ENCODE measurements around the gene TMEM88.
A peak's percentile ranks its signal among the peaks of the same experiment; 100 is the strongest.

TMEM88 gene

DNA sequence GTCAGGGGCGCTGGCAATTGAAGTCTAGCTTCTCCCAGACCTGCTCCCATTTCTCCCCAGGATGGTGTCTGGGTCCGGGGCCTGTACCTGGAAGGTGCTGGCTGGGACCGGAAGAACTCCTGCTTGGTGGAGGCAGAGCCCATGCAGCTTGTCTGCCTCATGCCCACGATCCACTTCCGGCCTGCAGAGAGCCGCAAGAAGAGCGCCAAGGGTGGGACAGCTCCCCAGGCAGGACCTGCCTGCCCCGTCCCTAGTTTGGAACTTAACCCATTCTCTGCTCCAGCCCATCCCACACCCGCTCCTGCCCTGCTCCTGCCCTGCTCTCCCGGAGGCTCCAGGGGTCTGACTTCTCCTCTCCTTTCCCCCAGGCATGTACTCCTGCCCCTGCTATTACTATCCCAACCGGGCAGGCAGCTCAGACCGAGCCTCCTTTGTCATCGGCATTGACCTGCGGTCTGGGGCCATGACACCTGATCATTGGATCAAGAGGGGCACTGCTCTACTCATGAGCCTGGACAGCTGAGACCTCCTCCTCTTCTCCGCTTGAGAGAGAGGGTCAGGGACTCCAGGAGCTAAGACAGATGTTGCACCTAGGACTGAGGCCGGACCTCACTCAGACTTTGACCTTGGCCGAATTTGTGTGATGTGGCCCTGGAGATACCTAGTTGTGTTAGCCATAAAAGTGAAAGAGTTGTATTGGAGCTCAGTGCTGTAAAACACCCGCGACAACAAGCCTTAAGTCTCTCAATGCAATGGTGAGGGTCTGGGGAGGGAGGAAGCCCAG is 21.7 kb upstream of the TMEM88 start:
- DNase-seq (ENCODE audit: low read depth): no peak

DNA sequence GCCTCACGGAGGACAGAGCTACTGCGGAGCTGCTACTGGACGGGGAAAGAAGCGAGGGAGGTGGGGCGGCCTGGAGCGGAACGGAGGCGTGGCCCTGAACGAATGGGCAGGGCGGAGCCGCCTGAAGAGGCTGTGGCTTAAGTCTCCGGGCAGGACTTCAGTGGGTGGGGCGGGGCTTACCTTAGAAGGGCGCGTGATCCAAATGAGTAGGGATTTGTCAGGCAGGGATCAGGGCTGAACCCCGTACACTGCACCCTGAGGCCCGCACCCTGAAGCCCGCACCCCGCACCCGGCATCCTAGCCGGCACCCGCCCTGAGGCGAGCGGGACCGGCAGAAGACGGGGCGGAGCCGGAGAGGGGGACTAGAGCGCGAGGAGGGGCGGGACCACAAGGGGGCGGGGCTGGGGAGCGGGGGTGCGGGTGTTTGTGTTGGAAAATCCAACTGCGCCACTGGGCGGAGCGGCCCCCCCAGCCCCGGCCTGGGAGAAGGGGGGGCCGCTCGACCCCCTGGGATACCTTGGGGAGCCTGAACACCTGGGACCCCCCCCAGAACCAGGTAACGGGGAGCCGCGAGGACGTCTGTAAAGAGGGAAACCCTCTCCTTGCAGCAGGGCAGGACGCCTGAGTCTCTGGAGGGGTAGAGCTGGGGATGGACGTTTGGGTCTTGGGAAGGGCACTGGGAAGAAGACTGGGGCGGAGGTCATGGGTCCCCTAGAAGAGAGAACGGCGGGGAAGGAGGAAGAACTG is 20.9 kb upstream of the TMEM88 start, which contains the start of gene KDM6B:
KDM6B (plus strand) TSS at position 423 of the 747 bp plus-strand sequence. CDS start 11,338 bp downstream, outside the sequence.
- DNase-seq (ENCODE audit: low read depth): peak; percentile 89

DNA sequence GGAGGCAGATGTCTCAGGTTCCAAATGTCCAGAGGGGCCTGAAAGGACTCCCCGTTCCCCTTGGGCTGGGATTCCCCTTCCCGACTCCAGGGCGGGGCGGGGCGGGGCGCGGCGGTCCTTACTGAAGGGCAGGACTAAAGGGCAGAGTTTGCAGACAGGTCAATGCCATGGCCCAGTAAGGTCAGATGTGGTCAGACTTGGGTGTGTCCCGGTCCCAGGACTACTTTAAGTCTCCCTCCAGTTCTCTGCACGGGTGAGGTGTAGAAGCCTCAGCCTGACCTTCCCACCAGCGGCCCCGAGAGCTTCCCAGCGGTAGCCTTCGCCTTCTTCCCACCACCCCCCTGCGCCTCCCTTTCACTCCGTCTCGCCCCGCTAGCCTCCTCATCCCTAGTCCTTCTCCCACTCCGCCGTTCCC is 20.3 kb upstream of the TMEM88 start:
- DNase-seq (ENCODE audit: low read depth): no peak

DNA sequence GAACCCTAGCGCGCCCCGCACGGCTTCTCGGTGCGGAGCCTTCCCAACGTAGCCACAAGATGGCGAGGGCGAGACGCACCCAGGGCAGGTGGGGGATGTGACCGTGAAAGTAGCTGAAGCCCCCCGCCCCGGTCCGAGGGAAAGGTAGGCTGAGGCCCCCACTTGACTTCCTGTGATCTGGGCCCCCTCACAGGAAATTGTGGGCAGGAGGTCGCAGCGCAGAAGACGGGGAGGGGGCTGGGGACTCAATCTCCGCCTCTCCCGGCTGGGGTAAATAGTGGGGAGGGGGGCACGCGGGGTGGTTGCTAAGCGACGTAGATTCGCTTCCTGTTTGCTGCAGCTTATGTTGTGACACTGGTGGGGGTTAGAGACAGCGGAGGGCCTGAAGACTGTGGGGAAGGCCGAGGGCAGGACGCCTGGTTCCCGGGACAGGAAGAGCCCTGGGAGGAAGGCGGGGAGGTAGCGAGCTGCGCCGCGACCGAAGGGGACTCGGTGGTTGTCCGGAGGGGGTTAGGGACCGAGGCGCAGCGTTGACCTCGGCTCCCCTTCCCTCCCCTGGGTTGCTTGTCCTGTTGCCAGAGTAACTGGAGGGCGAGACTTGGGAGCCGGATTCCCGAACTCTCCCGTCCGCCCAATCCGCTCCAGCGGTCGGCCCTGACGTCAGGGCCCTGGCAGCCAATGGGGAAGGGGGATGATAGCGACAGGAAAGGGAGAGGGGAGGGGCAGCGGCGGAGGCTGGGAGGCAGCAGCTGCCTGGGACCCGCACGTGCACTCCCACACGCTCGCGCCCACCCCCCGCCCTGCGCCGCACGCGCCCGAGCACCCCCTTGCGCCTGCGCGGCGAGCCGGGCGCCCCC is 19.7 kb upstream of the TMEM88 start:
- peak; percentile 98 for DNase-seq (ENCODE audit: low read depth)

DNA sequence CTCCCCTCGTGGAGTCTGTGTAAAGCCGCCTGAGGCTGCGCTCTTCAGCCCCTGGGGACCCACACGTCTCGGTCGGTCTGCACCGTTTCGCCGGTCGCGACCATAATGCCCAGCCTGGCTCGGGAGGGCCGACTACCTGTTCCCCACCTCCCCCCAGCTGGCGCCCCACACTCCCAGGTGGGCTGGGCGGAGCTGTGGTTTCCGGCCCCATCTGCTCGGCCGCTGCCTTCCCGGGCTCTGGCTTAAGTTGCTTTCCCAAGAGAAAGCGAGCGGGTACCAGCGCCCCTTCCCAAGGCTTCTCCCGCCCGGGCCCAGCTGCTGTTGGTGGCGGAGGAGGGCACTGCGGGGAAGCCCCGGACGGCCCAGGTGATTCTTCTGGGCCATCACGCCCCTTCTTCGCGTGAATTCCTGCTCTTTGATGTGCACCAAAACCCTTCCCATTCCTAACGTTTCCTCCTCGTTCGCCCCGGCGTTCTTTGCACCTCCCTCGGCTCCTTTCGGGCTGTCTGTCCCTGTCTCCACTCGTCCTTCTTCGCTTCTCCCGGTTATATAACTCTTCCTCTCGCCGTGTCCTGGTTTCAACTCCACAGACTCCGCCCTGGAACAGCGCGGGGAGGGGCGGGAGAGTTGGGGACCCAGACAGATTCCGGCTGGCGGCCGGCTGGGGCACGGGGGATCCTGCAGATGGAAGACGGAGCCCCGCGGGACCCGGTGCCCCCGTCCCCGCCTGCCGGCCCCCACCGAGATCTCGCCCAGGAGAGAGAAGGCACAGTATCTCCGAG is 18.9 kb upstream of the TMEM88 start:
- DNase-seq (ENCODE audit: low read depth): peak; percentile 64

DNA sequence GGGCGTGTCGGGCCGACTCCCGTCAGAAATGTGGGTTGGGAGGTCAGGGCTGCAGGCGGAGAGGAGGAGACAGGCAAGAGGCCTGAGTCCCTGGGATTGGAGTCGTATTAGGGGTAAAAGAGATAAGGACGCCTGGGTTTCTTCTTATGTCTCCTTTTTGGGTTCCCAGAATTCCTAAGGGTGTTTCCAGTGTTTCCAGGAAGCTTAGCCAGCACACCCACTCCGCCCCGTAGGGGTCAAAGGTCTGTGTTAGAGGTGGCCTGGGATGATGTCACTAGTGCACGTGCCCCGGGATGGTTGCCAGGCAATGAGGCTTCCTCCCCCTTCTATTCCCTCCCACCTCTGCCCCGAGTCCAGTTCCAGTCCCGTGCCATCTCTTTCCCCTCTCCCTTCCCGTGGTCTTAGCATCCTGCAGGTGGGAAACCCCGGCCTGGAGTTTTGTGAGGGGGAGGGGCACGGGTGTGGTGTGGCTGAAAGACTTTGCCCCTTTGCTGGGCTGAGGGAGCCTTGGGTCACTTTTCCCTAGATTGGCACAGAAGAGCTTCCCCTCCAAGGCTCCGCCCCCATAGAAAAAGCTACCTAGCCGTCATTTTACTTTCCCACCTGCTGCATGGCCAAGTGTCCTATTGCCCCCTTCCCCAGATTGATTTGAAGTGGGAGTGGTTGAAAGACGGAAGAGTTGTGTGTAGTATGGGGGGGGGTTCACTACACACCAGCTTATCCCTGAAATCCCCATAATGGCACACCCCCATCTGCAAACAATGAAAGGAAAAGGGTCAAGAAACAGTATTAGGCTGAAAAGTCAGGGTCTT is 18.1 kb upstream of the TMEM88 start:
- peak; percentile 97 for DNase-seq (ENCODE audit: low read depth)

DNA sequence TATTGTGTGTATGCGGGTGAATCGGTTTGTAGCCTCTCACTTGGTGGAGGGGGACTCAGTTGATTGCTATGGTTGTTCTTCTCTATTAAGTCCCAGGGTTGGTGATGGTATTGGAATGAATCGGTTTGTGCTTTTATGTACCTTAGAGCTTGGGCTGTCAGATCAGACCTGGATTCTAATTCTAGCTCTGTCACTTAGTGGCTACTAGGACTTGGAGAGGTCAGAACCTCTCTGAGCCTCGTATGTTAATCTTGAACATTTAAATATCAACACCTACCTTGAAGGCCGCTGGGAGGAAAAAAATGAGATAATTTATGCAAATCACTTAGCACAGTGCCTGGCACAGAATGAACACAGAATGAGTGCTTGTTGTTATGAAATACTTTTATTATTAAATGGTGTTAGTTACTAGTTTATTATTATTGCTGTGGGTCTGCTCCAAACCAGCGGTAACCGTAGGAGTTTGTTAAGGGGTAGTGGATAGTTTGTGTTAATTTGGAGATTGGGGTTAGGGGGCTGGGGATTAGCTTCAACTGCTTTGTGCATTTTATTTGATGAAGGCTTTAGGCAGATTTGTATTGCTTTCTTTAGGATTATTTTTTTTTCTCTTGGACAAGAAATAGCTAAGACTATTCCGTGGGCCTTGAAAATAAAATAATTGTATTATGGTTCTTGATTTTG is 17.3 kb upstream of the TMEM88 start:
- no peak for DNase-seq (ENCODE audit: low read depth)

DNA sequence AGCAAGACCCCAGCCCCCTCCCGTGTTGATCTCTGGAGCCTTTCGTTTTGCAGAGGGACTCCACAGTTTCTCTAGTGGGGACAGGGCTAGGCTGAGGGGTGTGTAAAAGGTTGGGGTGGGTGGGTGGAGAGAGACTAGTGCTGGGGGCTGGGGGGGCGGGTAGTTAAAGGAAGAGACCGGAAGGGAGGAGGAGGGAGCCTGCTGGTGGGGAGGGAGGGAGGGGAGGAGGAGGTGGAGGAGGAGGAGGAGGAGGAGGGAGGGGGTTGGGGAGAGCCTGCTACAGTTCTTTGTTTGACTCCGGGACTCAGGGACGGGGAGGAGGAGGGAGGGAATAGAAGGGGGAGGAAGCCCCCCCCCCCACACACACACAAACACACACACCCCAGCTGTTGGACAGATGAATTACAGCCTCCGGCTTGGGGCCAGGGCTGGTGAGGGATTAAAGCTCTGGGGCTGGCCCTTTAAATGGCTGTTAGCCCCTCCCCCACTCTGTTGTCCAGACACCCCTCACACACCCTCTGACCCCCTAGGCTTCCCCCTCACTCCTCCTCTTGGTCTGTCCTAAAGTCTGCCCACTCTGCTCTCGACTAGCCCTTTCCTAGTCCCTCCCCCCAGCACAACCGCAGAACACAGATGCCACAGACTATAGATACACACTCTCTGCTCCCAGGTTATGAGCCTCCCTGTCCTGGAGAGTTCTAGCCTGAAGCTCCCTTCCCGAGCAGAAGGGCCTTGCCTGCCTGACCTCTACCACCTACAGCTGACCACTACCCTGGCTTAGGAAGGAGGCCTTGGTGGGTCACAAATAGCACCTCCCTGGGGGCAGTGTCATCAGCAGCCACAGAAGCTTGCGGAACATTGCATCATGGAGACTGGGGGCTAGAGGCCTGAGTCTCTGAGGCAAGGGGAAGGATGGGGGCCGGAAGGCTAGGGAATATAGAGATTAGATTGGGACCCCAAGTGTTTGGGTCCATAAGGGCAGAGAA is 16.5 kb upstream of the TMEM88 start:
- DNase-seq (ENCODE audit: low read depth): peak; percentile 80

DNA sequence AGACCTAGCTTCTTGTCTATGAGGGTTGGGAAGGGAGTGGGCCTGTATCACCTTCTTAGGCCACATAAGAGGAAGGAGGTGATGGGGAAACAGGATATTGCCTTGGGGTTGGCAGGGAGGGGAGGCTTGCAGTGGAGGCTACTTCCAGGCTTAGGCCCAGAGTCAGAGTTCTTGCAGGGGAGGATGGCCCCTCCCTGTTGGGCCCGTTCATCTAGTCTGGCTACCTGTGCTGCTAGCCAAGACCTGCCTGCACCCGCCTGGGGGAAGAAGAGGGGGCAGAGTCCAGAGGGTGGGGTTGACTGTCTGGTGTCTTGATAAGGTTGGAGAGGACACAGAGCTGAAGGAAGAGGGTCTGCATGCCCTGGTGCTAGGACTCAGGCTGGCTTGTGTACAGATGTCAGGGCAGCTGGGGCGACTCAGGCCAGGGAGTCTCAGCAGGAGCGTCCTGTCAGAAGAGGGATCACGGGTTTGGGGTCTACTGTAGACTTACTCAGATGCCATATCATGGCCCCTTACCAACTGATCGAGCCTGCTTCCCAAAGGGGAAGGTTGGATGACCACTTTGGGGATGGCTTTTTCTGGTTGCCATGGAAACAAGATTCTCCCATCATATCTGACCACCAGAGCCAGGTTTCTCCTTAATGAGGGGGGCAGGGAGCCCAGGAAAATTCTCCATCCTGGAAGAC is 15.5 kb upstream of the TMEM88 start:
- DNase-seq (ENCODE audit: low read depth): no peak

DNA sequence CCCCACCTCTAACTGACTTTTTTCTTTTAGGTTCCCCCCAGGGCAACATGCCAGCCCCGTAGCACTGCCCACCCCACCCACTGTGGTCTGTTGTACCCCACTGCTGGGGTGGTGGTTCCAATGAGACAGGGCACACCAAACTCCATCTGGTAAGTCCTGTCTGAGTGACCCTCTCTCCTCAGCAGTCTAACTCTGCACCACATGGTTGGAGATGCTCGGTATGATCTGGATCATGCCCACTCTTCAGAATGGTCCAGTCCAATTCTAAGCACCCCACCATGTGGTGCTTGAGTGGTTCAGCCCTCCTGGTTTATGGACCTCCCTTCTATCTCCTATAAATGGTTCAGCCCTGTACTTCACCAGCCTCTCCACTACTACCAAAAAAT is 15.0 kb upstream of the TMEM88 start:
- peak; percentile 36 for DNase-seq (ENCODE audit: low read depth)

DNA sequence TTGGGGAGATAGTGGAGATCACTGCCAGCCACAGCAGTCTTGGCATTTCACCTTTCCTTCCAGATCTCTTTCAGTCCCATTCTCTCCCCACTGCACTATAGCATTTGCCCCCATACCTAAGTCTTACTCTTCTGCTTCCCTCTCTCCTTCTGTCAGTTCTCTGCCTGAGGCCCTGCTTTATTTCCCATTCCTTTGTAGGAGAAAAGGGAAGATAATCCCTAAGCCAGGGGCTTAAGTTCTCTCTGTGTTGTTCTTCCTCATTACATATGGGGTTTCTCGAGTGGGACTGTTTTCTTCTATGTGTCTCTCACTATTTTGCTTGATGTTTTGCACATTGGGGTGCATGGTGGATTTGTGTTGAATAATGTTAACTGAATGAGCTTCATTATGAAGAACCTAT is 14.4 kb upstream of the TMEM88 start:
- no peak for DNase-seq (ENCODE audit: low read depth)

DNA sequence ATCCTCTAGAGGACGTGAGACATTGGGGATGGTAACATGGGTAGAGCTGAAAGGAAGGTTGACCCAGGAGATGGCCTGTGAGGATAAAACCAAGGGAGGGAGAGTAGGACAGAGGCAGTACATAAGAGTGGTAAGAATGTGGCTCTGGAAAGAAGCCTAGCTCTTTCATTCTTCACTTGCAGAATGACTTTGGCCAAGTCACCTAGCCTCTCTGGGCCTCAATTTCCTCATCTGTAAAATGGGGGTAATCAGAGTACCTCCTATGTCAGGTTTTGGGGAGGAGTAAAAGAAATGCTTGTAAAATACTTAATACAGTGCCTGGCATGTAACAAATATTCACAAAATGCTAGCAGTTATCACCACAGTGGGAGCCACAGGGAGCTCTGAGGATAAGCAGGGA is 14.0 kb upstream of the TMEM88 start:
- DNase-seq (ENCODE audit: low read depth): no peak

DNA sequence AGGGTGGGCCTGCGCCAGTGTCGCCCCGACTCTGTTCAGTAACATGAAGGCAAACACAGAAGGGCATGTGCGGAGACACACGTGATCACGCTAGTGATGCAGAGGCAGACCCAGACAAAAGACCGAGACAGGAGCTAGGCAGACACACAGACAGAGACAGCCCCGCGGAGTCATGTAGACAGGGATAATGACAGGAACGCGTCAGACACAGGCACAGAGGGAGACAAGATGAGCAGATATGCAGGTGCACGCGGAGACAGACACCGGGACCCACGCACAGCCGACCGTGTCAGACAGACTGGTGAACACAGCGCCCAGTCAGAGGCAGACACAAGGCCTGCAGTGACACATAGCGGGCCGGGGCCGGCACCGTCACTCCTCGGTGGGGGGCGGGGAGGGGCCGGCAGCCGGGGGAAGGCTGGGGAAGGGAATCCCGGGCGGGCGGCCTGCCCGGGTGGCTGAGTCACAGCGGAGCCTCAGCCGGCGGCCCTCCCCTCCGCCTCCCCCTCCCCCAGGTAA is 13.4 kb upstream of the TMEM88 start:
- peak; percentile 85 for DNase-seq (ENCODE audit: low read depth)

DNA sequence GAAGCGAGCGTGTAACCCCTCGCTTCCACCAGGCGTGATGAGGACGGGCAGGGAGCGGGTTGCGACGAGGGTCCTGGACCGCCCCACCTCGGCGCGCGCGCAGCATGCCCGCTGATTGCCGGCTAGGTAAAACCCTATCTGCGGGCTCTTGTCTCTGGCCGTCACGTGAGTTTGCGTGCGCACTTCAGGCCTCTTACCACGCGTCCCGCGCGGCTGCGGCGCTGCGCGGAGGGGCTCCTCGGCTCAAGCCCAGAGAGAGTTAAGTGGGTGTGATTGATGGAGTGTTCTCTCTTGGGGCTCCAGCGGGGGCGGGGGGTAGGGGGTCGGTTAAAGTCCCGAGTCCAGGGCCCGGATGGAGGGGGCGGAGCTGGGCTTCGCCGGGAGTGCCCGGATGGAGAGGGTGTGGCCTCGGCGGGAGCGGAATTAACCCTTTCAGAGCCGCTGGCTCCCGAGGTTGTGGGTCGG is 12.9 kb upstream of the TMEM88 start:
- peak; percentile 80 for DNase-seq (ENCODE audit: low read depth)

DNA sequence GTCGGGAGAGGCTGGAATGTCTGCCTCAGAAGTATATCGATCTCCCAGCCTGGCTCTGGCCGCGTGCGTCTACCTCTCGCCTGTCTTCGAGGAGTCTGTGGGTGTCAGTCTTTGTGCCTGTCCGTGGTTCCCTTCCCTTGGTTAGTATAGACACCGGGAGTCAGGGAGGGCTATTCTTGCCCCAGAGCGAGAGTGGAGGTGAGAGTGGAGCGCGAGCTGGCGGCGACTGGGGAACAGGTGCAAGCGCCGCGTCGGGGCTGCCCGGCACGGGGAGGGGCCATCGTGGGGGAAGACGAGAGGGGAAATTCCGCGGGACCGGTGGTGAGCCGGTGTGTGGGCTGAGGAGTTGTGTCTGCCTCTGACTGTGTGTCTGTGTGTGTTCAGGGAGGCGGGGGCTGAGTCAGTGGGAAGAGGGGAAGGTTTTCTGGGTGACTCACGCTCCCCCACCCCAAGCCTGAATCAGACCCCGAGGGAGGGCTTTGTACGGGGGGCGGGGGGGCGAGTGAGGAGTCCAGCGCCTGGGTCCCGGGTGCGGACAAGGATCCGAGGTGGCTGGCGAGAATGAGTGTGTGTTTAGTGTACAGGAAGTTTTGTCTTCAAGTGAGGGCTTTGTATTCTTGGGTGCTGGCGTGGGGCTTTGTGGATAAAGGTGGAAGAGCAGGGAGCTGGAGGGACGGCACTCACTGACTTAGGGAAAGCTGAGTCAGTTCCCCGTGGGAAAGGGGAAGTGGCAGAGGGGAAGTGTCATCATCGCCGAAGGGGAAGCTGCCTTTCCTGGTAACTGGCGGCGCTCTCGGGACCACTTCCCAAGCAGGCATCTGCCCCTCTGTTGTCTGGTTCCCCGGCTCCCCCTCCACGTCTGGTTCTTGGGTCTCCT is 12.2 kb upstream of the TMEM88 start:
- peak; percentile 97 for DNase-seq (ENCODE audit: low read depth)

DNA sequence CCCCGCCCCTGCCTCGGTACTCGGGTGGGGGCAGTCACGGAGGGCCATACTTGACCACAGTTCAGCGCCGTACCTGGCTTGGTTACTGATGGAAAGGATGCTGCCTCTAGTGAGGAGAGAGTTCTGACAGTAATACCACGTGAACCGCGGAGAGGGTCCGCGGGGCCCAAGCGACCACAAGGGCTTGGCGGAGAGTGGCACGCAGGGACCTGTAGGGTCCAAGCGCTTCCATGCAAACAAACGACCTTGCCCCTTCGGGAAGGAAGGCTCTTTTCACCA is 11.7 kb upstream of the TMEM88 start:
- DNase-seq (ENCODE audit: low read depth): no peak

All from amniotic epithelial cell (primary cell).